ENCODE measurements around the gene ME1. TPM values are rescaled to one million over a fixed set of nuclear protein-coding genes. Genes with fewer than 3 reads are reported as not detected.
"Not testable (repeated sequence)": the region's sequence is repeated elsewhere in the genome, so short reads cannot be mapped to it uniquely, and the experiment has no call there.

Gene ME1
- total RNA-seq, 1 experiment from 2014 or later = not detected

DNA sequence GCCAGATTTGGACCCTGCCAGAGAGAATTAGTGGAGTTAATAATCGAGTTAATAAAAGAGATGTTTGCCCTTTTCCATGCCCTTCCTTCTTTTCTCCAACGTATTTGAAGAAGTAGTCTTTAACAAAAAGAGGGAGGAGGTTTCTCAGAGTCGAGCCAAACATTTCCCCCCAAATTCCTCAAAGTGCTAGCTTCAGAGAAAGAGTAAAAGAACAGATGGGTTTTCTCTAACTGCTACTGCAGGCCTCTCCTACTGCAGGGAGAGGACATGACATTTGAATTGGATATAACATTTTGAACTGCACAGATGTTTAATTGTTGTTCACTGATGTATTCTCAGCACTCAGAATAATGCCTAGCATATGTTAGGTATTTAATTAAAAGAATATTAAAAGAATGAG lies 212.2 kb downstream of the ME1 start:
- Histone ChIP-seq H3K27me3 (no peaks in the 10 kb centered on the region), H3K36me3 (no peaks in the 10 kb centered on the region), H3K4me3 (no peak overlapping the region), H3K4me1 (peaks cover 2% of the 10 kb centered on the region; the same call in 1 of the 2 replicates), H3K27ac (no peak overlapping the region), H3K9me3 (replicated peaks) (no peaks in the 10 kb centered on the region)
- DNase-seq = no peak

DNA sequence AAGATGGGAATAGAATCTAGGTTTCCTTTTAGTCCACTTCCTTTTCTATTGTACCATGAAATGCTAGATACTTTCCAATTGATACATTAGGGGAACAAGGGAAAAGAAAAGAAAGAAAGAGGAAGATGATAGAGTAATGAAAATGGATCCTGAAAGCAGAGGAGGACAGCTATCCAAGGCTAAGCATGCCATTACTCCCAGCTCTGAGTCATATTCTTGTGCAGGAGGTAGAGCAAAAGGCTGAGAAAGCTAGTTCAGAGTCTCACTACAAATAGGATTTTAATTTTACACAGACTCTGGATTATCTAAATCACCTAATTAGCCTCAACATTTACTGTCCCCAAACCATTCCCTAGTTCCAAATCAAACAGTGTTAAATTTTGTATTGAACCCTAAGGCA lies 214.0 kb downstream of the ME1 start:
- no peak overlapping the region for H3K27ac ChIP-seq
- no peaks in the 10 kb centered on the region for H3K9me3 ChIP-seq (replicated peaks)
- no peak for DNase-seq
- H3K27me3 ChIP-seq = peaks cover under 1% of the 10 kb centered on the region; the same call in 1 of the 2 replicates
- H3K4me3 ChIP-seq = no peak overlapping the region
- H3K4me1 ChIP-seq = peaks cover 2% of the 10 kb centered on the region; the same call in 1 of the 2 replicates
- no peaks in the 10 kb centered on the region for H3K36me3 ChIP-seq

DNA sequence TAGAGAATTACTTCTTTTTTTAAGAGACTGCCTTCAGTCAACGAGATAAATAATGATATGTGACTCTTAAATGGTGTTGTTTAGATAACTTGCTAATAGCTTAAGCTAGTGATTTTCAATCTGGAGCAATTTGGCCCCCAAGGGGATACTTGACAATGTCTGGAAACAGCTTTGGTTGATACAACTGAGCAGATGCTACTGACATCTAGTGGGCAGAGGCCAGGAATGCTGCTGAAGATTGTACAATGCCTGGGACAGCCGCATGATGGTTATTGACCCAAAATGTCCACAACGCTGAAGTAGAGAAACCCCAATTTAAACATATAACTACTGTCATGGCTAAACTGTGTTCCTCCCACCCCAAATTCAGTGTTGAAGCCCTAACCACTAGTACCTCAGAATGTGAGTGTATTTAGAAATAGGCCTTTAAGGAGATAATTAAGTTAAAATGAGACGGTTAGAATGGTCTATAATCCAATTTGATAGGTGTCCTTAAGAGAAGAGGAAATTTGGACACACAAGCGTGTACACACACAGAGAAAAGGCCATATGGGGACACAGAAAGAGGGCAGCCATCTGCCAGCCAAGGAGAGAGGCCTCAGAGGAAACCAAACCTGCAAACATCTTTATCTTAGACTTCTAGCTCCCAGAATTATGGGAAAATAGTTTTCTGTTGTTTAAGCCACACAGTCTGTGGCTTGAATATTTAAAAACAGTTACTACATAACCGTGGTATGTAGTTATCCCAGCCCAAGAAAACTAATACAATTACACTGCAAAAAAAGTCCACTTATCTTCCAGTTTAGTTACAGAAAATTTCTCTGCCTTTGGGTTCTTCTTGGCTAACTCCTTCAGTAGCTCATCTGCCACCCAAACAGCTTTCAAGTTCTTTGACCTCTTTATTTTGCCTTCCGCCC lies 215.5 kb downstream of the ME1 start:
- DNase-seq = peak; percentile 75 to 88
- Histone ChIP-seq H3K36me3 (no peaks in the 10 kb centered on the region), H3K4me1 (peaks cover 2% of the 10 kb centered on the region; the same call in 1 of the 2 replicates), H3K4me3 (no peak overlapping the region), H3K9me3 (replicated peaks) (no peaks in the 10 kb centered on the region), H3K27ac (no peak overlapping the region), H3K27me3 (peaks cover 4% of the 10 kb centered on the region; the same call in 1 of the 2 replicates)

DNA sequence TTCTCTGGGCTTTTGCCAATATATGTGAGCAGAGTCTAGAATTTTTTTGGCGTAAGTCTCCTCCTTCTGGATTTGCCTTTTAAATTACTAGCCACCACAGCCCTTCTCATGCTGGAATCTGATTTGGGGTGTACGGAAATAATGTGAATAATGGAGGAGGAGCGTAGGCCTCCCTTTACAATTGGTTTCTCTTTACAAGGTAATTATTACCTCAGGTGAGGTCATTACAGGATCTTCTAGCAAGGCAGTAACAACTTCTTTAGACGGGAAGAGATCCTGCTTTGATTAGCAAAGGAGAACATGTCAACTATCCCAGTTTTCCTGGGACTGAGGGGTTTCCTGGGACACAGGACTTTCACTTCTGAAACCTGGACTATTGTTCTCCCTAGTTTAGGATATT lies 228.8 kb downstream of the ME1 start:
- no peak overlapping the region for H3K27ac ChIP-seq
- H3K9me3 ChIP-seq (replicated peaks) = no peaks in the 10 kb centered on the region
- no peaks in the 10 kb centered on the region for H3K36me3 ChIP-seq
- H3K27me3 ChIP-seq = no peaks in the 10 kb centered on the region
- H3K4me3 ChIP-seq = no peak overlapping the region
- H3K4me1 ChIP-seq = no peaks in the 10 kb centered on the region
- no peak for DNase-seq

- Histone ChIP-seq H3K27ac (no peak overlapping the region), H3K4me1 (no peaks in the 10 kb centered on the region), H3K4me3 (no peak overlapping the region), H3K36me3 (no peaks in the 10 kb centered on the region), H3K9me3 (replicated peaks) (no peaks in the 10 kb centered on the region), H3K27me3 (no peaks in the 10 kb centered on the region)
- DNase-seq = no peak
Measured at GRCh38 chr6:83199863-83200225, 231.0 kb downstream of the ME1 start.

- Histone ChIP-seq H3K27me3 (no peaks in the 10 kb centered on the region), H3K4me1 (no peaks in the 10 kb centered on the region), H3K36me3 (no peaks in the 10 kb centered on the region), H3K4me3 (no peak overlapping the region), H3K9me3 (replicated peaks) (no peaks in the 10 kb centered on the region), H3K27ac (no peak overlapping the region)
- DNase-seq = no peak
Measured at GRCh38 chr6:83199173-83199862, 231.5 kb downstream of the ME1 start.

DNA sequence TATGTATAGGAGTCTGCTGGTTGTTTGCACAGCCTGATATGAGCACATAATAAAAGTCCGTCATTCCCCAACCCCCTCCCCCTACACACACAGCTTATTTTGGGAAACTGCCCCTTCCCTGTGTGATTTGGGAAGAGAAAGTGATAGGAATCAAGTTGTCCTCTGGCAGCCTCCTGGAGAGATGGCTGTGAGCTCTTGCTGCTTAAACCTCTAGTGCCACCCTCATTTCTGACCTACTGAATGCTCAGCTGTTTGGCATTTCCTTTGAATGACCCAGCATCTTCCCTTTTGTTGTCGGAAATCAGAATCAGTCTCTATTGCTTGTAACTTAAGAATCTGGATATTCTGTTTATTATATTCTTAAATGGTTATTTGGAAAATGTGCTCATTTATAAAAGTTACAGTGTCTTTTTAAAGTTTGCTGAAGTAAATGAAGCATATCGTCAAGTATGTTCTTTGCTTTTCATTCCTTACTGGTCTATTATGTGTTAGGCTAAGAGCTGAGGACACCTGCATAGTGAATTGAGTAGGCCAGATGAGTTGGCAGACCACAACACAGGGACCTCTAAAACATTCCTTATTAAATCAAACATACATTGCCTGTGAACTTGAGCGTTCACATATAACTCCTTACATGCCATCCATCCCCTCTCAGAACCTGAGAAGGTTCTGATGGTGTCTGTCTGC lies 232.2 kb downstream of the ME1 start:
- no peak overlapping the region for H3K4me3 ChIP-seq
- no peaks in the 10 kb centered on the region for H3K36me3 ChIP-seq
- H3K4me1 ChIP-seq = no peaks in the 10 kb centered on the region
- H3K27ac ChIP-seq = no peak overlapping the region
- no peaks in the 10 kb centered on the region for H3K27me3 ChIP-seq
- no peak for DNase-seq
- H3K9me3 ChIP-seq (replicated peaks) = no peaks in the 10 kb centered on the region

DNA sequence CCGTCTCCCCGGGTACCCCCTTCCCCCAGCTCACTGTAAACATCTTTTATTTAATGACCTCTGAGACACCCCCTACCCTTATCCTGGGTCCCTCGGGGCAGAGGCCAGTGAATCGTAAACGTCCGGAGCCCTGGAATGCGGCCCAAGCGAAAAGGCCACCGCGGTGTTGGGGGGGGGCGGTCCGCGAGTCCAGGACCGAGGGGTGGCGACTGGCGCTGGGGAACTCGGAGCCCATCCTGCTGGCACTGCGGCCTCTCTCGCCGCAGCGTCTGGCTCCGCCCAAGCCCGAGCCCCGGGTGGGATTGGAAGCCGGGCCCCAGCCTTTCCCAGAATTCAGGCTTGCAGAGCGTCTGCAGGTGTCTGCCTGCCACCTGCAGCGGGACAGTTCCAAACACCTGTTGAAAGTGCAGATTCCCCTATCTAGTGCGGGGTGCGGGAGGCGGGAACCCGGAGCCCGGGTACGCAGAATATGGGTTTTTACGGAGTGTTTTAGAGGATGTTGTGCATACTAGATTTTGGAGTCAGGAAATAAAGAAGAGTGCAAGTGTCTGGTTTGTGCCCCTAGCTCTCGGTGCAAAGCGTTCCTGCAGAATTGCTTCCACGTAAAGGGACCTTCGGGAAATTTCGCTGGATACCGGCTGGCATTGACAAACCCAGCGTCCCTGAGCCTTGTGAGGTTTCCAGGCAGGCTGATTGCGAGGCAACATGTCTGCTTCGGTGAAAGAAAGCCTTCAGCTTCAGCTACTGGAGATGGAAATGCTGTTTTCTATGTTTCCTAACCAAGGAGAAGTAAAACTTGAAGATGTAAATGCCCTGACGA lies 236.9 kb downstream of the ME1 start:
- DNase-seq = peak; percentile 35 to 51
- peak overlapping the region; percentile 74 for H3K4me3 ChIP-seq
- H3K9me3 ChIP-seq (replicated peaks) = no peaks in the 10 kb centered on the region
- H3K27ac ChIP-seq = peak overlapping the region; percentile 63
- 0 out of 2 replicates have a peak, but pooled peaks cover 2% of the 10 kb centered on the region for H3K36me3 ChIP-seq
- H3K4me1 ChIP-seq = no peaks in the 10 kb centered on the region
- H3K27me3 ChIP-seq = no peaks in the 10 kb centered on the region

GRCh38 chr6:83192871-83193746 lies 237.7 kb downstream of the ME1 start, which contains the start of the genes PGM3 and RWDD2A:
TSS of gene PGM3 (minus strand) at chr6:83193265. CDS start at chr6:83191012, 2,253 bp downstream.
TSS of gene RWDD2A (plus strand) at chr6:83193357. CDS start at chr6:83194452, 1,095 bp downstream.
- Histone ChIP-seq H3K36me3 (0 out of 2 replicates have a peak, but pooled peaks cover 2% of the 10 kb centered on the region), H3K27ac (peak within 1 kb of the TSS; percentile 63), H3K27me3 (no peaks in the 10 kb centered on the region), H3K4me3 (peak within 1 kb of the TSS; percentile 74), H3K4me1 (no peaks in the 10 kb centered on the region), H3K9me3 (replicated peaks) (no peaks in the 10 kb centered on the region)
- peak; percentile 85 to 90 for DNase-seq

- no peak for DNase-seq
- no peaks in the 10 kb centered on the region for H3K9me3 ChIP-seq (replicated peaks)
- no peak overlapping the region for H3K27ac ChIP-seq
- H3K4me3 ChIP-seq = peak overlapping the region; percentile 74
- H3K4me1 ChIP-seq = no peaks in the 10 kb centered on the region
- no peaks in the 10 kb centered on the region for H3K27me3 ChIP-seq
- H3K36me3 ChIP-seq = 0 out of 2 replicates have a peak, but pooled peaks cover 2% of the 10 kb centered on the region
Measured at GRCh38 chr6:83192456-83192855, 238.4 kb downstream of the ME1 start.

DNA sequence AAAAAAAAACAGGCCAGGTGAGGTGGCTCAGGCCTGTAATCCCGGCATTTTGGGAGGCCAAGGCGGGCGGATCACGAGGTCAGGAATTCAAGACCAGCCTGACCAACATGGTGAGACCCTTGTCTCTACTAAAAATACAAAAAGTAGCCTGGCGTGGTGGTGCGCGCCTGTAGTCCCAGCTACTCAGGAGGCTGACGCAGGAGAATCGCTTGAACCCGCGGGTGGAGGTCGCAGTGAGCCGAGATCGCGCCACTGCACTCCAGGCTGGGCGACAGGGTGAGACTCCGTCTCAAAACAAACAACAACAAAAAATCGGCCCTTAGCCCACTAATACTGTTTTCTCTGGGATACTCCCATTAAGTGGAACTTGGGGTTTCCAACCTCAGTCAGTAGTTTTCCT lies 238.9 kb downstream of the ME1 start:
- H3K9me3 ChIP-seq (replicated peaks); H3K36me3 ChIP-seq; H3K27me3 ChIP-seq; H3K4me1 ChIP-seq; H3K27ac ChIP-seq; DNase-seq: not testable (repeated sequence)
- peak overlapping the region; percentile 74 for H3K4me3 ChIP-seq

- Histone ChIP-seq H3K4me3 (no peak overlapping the region), H3K4me1 (no peaks in the 10 kb centered on the region), H3K9me3 (replicated peaks) (no peaks in the 10 kb centered on the region), H3K27me3 (no peaks in the 10 kb centered on the region), H3K27ac (no peak overlapping the region), H3K36me3 (peaks cover 14% of the 10 kb centered on the region)
- DNase-seq = no peak
Measured at GRCh38 chr6:83190626-83191025, 240.2 kb downstream of the ME1 start.

- H3K27me3 ChIP-seq = no peaks in the 10 kb centered on the region
- H3K9me3 ChIP-seq (replicated peaks) = no peaks in the 10 kb centered on the region
- H3K36me3 ChIP-seq = peaks cover 19% of the 10 kb centered on the region
- no peak overlapping the region for H3K4me3 ChIP-seq
- no peaks in the 10 kb centered on the region for H3K4me1 ChIP-seq
- no peak overlapping the region for H3K27ac ChIP-seq
- DNase-seq = peak in 1 of 2 experiments; percentile 20
Measured at GRCh38 chr6:83188501-83188900, 242.3 kb downstream of the ME1 start.

All from SJCRH30 (cell line).